Subcutaneous adipose tissue (tissue), 4 donors: ENCODE data around the gene RXRA. TPM values are rescaled to one million over a fixed set of nuclear protein-coding genes. Genes with fewer than 3 reads are reported as not detected.

Experiments
- CTCF ChIP-seq: fragments of 450-650 bp; IDR thresholded peaks from one replicate; pipeline ENCODE4 v1.5.1; 2016; ENCODE audit warnings: low read depth, mild to moderate bottlenecking, control low read depth, antibody characterized with exemption, moderate library complexity
- total RNA-seq, 4 donors: library from RNA; depleted of rRNA; stranded (reverse); fragments of >200 nt; gene quantifications; one replicate each; pipeline ENCODE4 v1.1.0, GENCODE V29; 2016

Gene RXRA
- total RNA-seq, 4 donors from 2014 or later, result 39.1 to 141 (median 53.6) TPM

DNA sequence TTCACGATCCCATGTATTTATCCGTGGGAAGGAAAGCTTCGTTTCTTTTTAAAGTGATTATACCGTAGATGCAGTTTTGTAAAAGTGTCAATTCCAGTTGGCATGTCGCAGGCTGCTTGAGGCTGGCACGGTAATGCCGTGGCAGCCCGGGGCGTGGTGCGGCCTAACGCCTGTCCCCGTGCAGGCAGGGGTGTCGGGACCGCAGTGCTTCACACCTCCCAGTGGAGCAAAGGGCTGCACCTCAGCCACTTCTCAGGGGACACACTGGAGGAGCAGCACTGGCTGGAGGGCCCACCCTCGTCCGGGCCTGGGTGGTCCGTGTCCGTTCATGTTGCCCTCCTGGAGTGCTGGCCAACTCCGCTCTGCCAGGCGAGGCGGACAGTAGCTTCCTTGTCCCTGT lies 103.2 kb downstream of the RXRA start:
- TF ChIP-seq CTCF, result no peak

DNA sequence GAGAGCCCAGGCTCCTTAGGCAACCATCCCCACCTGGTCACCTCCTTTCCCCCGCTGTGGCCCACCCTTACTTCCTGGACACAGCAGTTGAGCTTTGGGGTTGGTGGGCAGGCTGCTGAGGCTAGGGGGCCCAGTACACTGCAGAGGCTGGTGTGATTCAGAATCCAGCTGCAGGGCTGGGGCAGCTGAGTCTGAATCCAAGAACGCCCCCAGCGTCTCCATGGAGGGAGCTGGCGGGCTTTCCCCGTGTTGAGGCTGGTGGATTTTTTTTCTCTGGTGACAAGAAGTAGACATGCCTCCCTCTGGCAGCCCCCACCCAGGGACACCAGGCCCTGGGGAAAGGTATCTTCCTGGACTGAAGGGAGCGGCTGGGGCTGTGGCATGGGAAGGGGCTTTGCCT lies 104.8 kb downstream of the RXRA start:
- TF ChIP-seq CTCF, result no peak

- no peak for TF ChIP-seq CTCF
Measured at GRCh38 chr9:134431626-134432025, 105.4 kb downstream of the RXRA start.

GRCh38 chr9:134432471-134432870 lies 106.2 kb downstream of the RXRA start:
- TF ChIP-seq CTCF, result no peak

GRCh38 chr9:134433101-134433500 lies 106.8 kb downstream of the RXRA start:
- TF ChIP-seq CTCF, result no peak

GRCh38 chr9:134433909-134434882 lies 107.9 kb downstream of the RXRA start:
- no peak for TF ChIP-seq CTCF

- no peak for TF ChIP-seq CTCF
Measured at GRCh38 chr9:134434894-134435506, 108.7 kb downstream of the RXRA start.
